HG02938 (cell line): ENCODE data around the gene PKHD1.

Experiments
- ATAC-seq: cut with Tn5 transposase; IDR thresholded peaks from one replicate; pipeline ENCODE4 v1.9.1; 2021; ENCODE audit warnings: mild to moderate bottlenecking, moderate library complexity; ENCODE audit not compliant: unreplicated experiment

The PKHD1 gene

GRCh38 chr6:51570168-51570921, 517.1 kb downstream of the PKHD1 start:
- no peak for ATAC-seq

GRCh38 chr6:51569594-51569993, 517.8 kb downstream of the PKHD1 start:
- no peak for ATAC-seq

GRCh38 chr6:51568771-51569170, 518.6 kb downstream of the PKHD1 start:
- no peak for ATAC-seq

- no peak for ATAC-seq
Measured at GRCh38 chr6:51565472-51565871, 521.9 kb downstream of the PKHD1 start.
